Stomach (tissue), 4 donors: ENCODE results near the gene AFDN.

Experiments
- CTCF ChIP-seq, 7 experiments: fragments of 450-650 bp in 4 of 7; fragments of 200-600 bp in 3 of 7; sonication (generic) in 3 of 7; IDR thresholded peaks; one replicate each; pipeline ENCODE4 v1.5.1; 2016 to 2019; ENCODE audit warnings: antibody characterized with exemption in 7 of 7, control low read depth in 2 of 7, mild to moderate bottlenecking in 1 of 7
- POLR2A ChIP-seq, 4 donors: fragments of 450-650 bp; IDR thresholded peaks; one replicate each; pipeline ENCODE4 v1.6.1; 2016; ENCODE audit warnings: antibody characterized with exemption in 4 of 4, control low read depth in 2 of 4, mild to moderate bottlenecking in 1 of 4, moderate library complexity in 1 of 4
- POLR2AphosphoS5 ChIP-seq, 3 donors: sonication (generic); formaldehyde crosslinking; IDR thresholded peaks; one replicate each; pipeline ENCODE4 v1.6.1; 2016; ENCODE audit warnings: antibody characterized with exemption in 3 of 3

- TF ChIP-seq POLR2A (IDR thresholded peaks at IDR 0.05) (no peak), CTCF (IDR thresholded peaks at IDR 0.05) (no peak), POLR2AphosphoS5 (IDR thresholded peaks at IDR 0.05) (no peak)
These were observed 34.8 kb upstream of the AFDN start for GRCh38 chr6:167791780-167792478.
